ENCODE data around the gene PCMT1. TPM values are rescaled to one million over a fixed set of nuclear protein-coding genes. Genes with fewer than 3 reads are reported as not detected.
"Not testable (repeated sequence)": the region's sequence is repeated elsewhere in the genome, so short reads cannot be mapped to it uniquely, and the experiment has no call there.

PCMT1 gene
- total RNA-seq, 1 donor from 2014 or later = 44.9 TPM

DNA sequence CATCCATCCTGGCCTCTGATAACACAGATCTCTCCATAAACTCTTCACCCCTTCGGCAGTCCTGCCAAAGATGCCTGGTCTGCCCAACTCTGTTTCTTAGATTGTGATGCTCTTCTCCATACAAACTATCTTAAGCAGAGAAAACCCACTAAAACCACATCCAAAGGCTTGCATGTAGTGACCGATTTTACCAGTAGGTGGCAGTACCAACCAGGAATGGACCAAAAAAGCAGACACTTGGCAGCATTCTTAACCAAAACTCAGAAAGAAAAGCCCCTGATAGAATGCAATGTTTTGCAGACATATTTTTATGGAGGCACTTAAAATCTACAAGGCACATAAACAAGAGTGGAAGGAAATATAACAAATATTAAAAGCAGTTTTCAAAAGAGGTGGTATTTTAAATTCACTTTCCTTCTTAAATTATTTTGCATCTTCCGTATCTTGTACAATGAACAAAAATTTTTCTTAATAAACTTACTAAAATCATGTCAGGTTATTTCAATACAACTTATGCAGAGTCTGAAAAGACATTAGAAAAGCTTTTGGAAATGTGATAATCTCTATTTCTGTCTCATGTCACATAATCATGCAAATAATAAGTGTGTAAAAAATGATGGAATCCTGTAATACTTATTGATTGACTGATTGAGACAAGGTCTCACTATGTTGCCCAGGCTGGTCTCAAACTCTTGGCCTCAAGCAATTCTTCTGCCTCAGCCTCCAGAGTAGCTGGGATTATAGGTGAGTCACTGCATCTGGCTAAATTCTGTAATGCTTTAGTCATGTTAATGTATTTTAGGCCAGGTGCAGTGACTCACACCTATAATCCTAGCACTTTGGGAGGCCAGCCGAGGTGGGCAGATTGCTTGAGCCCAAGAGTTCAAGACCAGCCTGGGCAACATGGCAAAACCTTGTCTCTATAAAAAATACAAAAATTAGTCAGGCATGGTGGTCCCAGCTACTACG is 85.3 kb downstream of the PCMT1 start:
- H3K27me3 Mint-ChIP-seq = peaks cover 13% of the 10 kb centered on the region
- H3K27ac Mint-ChIP-seq = no peak overlapping the region
- H3K36me3 Mint-ChIP-seq (ENCODE audit: low read depth) = no peaks in the 10 kb centered on the region
- ChIA-PET CTCF (interaction anchor here (0.7 to 5.3 kb wide), 12 partner anchors 8 to 184 kb away, joined by 3 to 25 read pairs (median 3); no protein-coding TSS in a partner anchor), POLR2A (no interaction called here)
- ATAC-seq (ENCODE audit: low read depth) (peak; percentile 56), DNase-seq (peak; percentile 25)
- no peaks in the 10 kb centered on the region for H3K4me1 Mint-ChIP-seq
- H3K4me3 Mint-ChIP-seq = no peak overlapping the region
- no peaks in the 10 kb centered on the region for H3K9me3 Mint-ChIP-seq
- intact Hi-C loops (cut with micrococcal nuclease) = loop anchor here (1.0 to 2.0 kb wide), 5 partner anchors 31 to 234 kb away; no protein-coding TSS in a partner anchor
- TF ChIP-seq, protein P1, sequence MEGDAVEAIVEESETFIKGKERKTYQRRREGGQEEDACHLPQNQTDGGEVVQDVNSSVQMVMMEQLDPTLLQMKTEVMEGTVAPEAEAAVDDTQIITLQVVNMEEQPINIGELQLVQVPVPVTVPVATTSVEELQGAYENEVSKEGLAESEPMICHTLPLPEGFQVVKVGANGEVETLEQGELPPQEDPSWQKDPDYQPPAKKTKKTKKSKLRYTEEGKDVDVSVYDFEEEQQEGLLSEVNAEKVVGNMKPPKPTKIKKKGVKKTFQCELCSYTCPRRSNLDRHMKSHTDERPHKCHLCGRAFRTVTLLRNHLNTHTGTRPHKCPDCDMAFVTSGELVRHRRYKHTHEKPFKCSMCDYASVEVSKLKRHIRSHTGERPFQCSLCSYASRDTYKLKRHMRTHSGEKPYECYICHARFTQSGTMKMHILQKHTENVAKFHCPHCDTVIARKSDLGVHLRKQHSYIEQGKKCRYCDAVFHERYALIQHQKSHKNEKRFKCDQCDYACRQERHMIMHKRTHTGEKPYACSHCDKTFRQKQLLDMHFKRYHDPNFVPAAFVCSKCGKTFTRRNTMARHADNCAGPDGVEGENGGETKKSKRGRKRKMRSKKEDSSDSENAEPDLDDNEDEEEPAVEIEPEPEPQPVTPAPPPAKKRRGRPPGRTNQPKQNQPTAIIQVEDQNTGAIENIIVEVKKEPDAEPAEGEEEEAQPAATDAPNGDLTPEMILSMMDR (IDR thresholded peaks at IDR 0.05) = peak; percentile 88

DNA sequence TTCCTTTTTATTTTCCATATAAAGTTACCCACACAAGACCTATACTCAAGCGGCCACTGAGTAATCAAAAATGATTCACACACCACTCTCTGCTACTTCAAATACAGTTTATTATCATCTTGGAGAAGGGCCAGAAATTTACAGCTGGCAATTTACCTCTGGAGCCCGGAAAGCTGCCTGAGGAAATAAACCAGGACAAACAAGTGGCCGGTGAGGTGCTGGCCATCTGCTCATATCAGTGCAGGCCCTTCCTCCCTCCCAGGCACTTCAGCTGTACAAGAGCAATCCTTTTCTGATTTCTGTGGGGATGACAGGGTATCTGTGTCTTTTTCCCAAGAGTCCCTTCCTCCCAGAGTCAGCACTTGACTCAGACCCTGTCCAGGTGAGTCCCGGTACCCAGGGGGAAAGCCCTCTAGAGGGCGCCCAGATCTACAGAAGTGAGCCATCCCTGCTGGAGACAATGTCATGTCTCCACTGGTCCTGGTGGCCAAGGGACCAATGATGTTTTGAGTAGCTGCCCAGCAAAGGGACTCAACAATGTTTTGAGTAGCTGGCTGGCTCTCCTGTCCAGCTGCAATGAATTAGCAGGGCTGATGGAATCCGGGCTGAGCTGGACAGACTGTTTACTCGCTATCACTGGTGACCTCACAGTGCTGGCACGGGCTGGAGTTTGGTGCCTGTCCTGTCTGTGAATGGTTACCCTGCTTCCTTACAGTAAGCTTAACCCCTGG is 91.0 kb downstream of the PCMT1 start:
- CTCF ChIA-PET = interaction anchor here (0.6 to 2.0 kb wide), 5 partner anchors 9 to 176 kb away, joined by 3 to 9 read pairs (median 4); partner anchors contain the start of gene LRP11
- TF ChIP-seq, protein P1 (IDR thresholded peaks at IDR 0.05) = peak; percentile 29
- DNase-seq (no peak), ATAC-seq (ENCODE audit: low read depth) (peak; percentile 47)
- Mint-ChIP-seq H3K27me3 (peaks cover 22% of the 10 kb centered on the region), H3K36me3 (ENCODE audit: low read depth) (no peaks in the 10 kb centered on the region), H3K27ac (no peak overlapping the region), H3K4me1 (no peaks in the 10 kb centered on the region), H3K4me3 (no peak overlapping the region), H3K9me3 (no peaks in the 10 kb centered on the region)
- intact Hi-C loops (cut with micrococcal nuclease) = loop anchor here (1.0 kb wide), 1 partner anchor 24 kb away; the partner anchor contains the start of gene LRP11
- POLR2A ChIA-PET = no interaction called here

GRCh38 chr6:149842331-149842730 is 92.8 kb downstream of the PCMT1 start:
- H3K4me3 Mint-ChIP-seq = no peak overlapping the region

GRCh38 chr6:149843051-149843633 is 93.6 kb downstream of the PCMT1 start:
- Mint-ChIP-seq H3K27ac (no peak overlapping the region), H3K9me3 (no peaks in the 10 kb centered on the region), H3K4me1 (no peaks in the 10 kb centered on the region), H3K36me3 (ENCODE audit: low read depth) (no peaks in the 10 kb centered on the region), H3K4me3 (no peak overlapping the region), H3K27me3 (peaks cover 21% of the 10 kb centered on the region)
- no peak for DNase-seq
- no peak for ATAC-seq (ENCODE audit: low read depth)
- TF ChIP-seq, protein P1 (IDR thresholded peaks at IDR 0.05) = no peak
- intact Hi-C loops (cut with micrococcal nuclease) = no loop called here
- ChIA-PET POLR2A (no interaction called here), CTCF (no interaction called here)

More at GRCh38 chr6:149842331-149842730, 92.8 kb downstream of the PCMT1 start:
- Mint-ChIP-seq H3K27ac (no peak overlapping the region), H3K27me3 (peaks cover 21% of the 10 kb centered on the region), H3K9me3 (no peaks in the 10 kb centered on the region), H3K36me3 (ENCODE audit: low read depth) (no peaks in the 10 kb centered on the region), H3K4me1 (no peaks in the 10 kb centered on the region)
- ChIA-PET POLR2A (no interaction called here), CTCF (no interaction called here)
- intact Hi-C loops (cut with micrococcal nuclease) = no loop called here
- ATAC-seq (ENCODE audit: low read depth) (no peak), DNase-seq (no peak)
- TF ChIP-seq, protein P1 (IDR thresholded peaks at IDR 0.05) = no peak

DNA sequence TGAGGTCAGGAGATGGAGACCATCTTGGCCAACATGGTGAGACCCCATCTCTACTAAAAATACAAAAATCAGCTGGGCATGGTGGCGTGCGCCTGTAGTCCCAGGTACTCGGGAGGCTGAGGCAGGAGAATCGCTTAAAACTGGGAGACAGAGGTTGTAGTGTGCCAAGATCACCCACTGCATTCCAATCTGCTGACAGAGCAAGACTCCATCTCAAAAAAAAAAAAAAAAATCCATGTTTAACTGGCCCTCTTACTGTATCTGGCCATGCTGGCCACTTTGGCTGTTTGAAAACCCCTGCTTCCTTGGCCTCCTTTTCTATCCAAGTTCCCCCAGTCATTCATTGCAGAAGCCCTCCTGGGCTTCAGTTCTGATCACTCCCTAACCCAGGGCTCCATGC is 94.5 kb downstream of the PCMT1 start:
- POLR2A ChIA-PET; H3K4me1 Mint-ChIP-seq; H3K27ac Mint-ChIP-seq; H3K9me3 Mint-ChIP-seq; ATAC-seq (ENCODE audit: low read depth); intact Hi-C loops (cut with micrococcal nuclease); H3K4me3 Mint-ChIP-seq; H3K36me3 Mint-ChIP-seq (ENCODE audit: low read depth); DNase-seq: not testable (repeated sequence)
- CTCF ChIA-PET = interaction anchor here (1.0 to 1.2 kb wide), 2 partner anchors 8 to 10 kb away, joined by 3 read pairs; no protein-coding TSS in a partner anchor
- peaks cover 20% of the 10 kb centered on the region for H3K27me3 Mint-ChIP-seq

Measured in activated B cell treated with CpG ODN at 0.5 μM for 24 hours (primary cell).